ENCODE results near the gene UCP3.
A peak's percentile ranks its signal among the peaks of the same experiment; 100 is the strongest.

The UCP3 gene

DNA sequence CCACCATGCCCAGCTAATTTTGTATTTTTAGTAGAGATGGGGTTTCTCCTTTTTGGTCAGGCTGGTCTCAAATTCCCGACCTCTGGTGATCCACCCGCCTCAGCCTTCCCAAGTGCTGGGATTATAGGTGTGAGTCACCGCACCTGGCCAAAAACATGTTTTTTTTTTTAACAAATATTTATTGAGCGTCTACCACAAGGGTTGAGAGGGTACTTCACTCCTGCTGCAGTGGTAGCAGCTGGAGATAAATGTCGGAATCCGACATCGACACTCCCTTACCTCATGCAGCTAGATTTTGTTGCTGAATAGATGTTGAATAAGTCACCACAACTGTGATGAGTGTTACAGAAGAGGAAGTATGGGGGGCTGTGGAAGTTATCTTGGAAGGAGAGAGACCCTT, 57.1 kb downstream of the UCP3 start:
- ATAC-seq, result no peak
- TF ChIP-seq ARNTL (CRISPR knock-in tag; IDR thresholded peaks at IDR 0.05; ENCODE audit: borderline replicate concordance, low read depth) (no peak), TOX (CRISPR knock-in tag; IDR thresholded peaks at IDR 0.05; ENCODE audit: borderline replicate concordance) (no peak), TCF4 (CRISPR knock-in tag; IDR thresholded peaks at IDR 0.05; ENCODE audit: borderline replicate concordance) (no peak), ZNF70 (CRISPR knock-in tag; IDR thresholded peaks at IDR 0.05) (no peak), ESRRG (CRISPR knock-in tag; IDR thresholded peaks at IDR 0.05) (no peak), OSR1 (CRISPR knock-in tag; IDR thresholded peaks at IDR 0.05) (no peak)

DNA sequence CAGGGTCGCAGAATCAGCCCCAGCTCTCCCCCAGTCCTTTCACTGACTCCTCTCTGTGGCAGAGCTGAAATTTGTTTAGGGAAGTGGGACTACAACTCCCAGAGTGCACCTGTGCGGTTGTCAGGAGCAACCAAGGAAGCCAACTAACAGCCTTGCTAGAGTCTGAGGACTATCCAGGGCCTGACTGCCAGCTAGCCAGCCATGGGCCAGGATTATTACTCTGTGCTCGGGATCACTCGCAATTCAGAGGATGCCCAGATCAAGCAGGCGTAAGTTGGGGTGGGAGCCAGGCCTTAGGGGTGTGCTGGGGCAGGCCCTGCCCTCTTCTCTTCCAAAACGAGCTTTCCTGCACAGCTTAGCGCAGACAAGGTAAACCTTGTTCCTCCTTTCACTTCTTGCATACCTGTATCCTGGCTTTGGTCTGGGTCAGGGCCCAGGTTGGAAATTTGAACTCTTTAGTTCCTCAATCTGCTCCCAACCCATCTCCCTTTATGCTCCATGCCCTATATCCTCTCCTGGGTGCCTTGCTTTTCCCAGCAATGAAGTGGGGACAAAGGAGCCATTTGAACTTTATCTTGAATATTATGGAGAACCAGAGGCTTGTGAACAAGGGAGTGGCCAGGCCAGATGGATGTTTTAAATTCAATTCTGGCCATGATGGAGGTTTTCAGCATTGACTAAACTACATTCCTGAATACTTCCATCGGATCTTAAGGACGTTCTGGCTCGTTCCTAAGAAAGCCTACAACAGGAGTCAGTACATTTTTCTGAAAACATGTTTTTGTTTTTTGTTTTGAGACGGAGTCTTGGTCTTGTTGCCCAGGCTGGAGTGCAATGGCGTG, 57.8 kb downstream of the UCP3 start, which contains the start of gene DNAJB13:
TSS of gene DNAJB13 (plus strand) at position 158 of the 842 bp plus-strand sequence. CDS start at position 202, 44 bp downstream.
- peak; percentile 96 for ATAC-seq
- TF ChIP-seq ZFP30 (CRISPR knock-in tag; IDR thresholded peaks at IDR 0.05), result no peak
- no peak for TF ChIP-seq ZNF565 (CRISPR knock-in tag; conservative IDR thresholded peaks at IDR 0.05; ENCODE audit: low read depth)
- TF ChIP-seq ZNF8 (CRISPR knock-in tag; IDR thresholded peaks at IDR 0.05), result no peak
- no peak for TF ChIP-seq RARB (CRISPR knock-in tag; IDR thresholded peaks at IDR 0.05)
- TF ChIP-seq SNAI2 (CRISPR knock-in tag; IDR thresholded peaks at IDR 0.05), result no peak
- TF ChIP-seq, protein P1, sequence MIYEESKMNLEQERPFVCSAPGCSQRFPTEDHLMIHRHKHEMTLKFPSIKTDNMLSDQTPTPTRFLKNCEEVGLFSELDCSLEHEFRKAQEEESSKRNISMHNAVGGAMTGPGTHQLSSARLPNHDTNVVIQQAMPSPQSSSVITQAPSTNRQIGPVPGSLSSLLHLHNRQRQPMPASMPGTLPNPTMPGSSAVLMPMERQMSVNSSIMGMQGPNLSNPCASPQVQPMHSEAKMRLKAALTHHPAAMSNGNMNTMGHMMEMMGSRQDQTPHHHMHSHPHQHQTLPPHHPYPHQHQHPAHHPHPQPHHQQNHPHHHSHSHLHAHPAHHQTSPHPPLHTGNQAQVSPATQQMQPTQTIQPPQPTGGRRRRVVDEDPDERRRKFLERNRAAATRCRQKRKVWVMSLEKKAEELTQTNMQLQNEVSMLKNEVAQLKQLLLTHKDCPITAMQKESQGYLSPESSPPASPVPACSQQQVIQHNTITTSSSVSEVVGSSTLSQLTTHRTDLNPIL (CRISPR knock-in tag; IDR thresholded peaks at IDR 0.05; ENCODE audit: low read depth), result no peak
- no peak for TF ChIP-seq ESRRG (CRISPR knock-in tag; IDR thresholded peaks at IDR 0.05)
- TF ChIP-seq, protein P2, sequence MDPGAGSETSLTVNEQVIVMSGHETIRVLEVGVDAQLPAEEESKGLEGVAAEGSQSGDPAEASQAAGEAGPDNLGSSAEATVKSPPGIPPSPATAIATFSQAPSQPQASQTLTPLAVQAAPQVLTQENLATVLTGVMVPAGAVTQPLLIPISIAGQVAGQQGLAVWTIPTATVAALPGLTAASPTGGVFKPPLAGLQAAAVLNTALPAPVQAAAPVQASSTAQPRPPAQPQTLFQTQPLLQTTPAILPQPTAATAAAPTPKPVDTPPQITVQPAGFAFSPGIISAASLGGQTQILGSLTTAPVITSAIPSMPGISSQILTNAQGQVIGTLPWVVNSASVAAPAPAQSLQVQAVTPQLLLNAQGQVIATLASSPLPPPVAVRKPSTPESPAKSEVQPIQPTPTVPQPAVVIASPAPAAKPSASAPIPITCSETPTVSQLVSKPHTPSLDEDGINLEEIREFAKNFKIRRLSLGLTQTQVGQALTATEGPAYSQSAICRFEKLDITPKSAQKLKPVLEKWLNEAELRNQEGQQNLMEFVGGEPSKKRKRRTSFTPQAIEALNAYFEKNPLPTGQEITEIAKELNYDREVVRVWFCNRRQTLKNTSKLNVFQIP (CRISPR knock-in tag; IDR thresholded peaks at IDR 0.05; ENCODE audit: borderline replicate concordance, low read depth), result no peak
- TF ChIP-seq CSDC2 (CRISPR knock-in tag; IDR thresholded peaks at IDR 0.05), result no peak
- TF ChIP-seq, protein P3, sequence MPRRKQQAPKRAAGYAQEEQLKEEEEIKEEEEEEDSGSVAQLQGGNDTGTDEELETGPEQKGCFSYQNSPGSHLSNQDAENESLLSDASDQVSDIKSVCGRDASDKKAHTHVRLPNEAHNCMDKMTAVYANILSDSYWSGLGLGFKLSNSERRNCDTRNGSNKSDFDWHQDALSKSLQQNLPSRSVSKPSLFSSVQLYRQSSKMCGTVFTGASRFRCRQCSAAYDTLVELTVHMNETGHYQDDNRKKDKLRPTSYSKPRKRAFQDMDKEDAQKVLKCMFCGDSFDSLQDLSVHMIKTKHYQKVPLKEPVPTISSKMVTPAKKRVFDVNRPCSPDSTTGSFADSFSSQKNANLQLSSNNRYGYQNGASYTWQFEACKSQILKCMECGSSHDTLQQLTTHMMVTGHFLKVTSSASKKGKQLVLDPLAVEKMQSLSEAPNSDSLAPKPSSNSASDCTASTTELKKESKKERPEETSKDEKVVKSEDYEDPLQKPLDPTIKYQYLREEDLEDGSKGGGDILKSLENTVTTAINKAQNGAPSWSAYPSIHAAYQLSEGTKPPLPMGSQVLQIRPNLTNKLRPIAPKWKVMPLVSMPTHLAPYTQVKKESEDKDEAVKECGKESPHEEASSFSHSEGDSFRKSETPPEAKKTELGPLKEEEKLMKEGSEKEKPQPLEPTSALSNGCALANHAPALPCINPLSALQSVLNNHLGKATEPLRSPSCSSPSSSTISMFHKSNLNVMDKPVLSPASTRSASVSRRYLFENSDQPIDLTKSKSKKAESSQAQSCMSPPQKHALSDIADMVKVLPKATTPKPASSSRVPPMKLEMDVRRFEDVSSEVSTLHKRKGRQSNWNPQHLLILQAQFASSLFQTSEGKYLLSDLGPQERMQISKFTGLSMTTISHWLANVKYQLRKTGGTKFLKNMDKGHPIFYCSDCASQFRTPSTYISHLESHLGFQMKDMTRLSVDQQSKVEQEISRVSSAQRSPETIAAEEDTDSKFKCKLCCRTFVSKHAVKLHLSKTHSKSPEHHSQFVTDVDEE (CRISPR knock-in tag; IDR thresholded peaks at IDR 0.05), result no peak
- no peak for TF ChIP-seq OSR1 (CRISPR knock-in tag; IDR thresholded peaks at IDR 0.05)

Data from SK-N-SH treated with all-trans-retinoic acid at 6 μM for 48 hours (cell line).